ENCODE results near the gene PSMC2. TPM values are rescaled to one million over a fixed set of nuclear protein-coding genes. Genes with fewer than 3 reads are reported as not detected.

Gene PSMC2
- total RNA-seq, 1 experiment from 2014 or later = 128 TPM

GRCh38 chr7:103381280-103382031 is 34.0 kb downstream of the PSMC2 start:
- H3K4me1 ChIP-seq (ENCODE audit: insufficient read depth, low read length) = no peaks in the 10 kb centered on the region
- no peaks in the 10 kb centered on the region for H3K9me3 Mint-ChIP-seq
- H2BK5ac ChIP-seq (ENCODE audit: insufficient read length, low read length) = no peak overlapping the region
- no peaks in the 10 kb centered on the region for H3K27me3 ChIP-seq (ENCODE audit: insufficient read depth, low read length)
- peaks cover 3% of the 10 kb centered on the region; the same call in 1 of the 2 replicates for H3K27me3 Mint-ChIP-seq (ENCODE audit: low read depth)
- no peak overlapping the region for H4K8ac ChIP-seq (replicated peaks; ENCODE audit: insufficient read length, low read depth, low read length)
- no peak overlapping the region for H3K4me3 Mint-ChIP-seq
- no peak for TF ChIP-seq CTCF (conservative IDR thresholded peaks at IDR 0.05)
- H4K5ac ChIP-seq (ENCODE audit: insufficient read length, low read depth, low read length) = no peak overlapping the region
- no peaks in the 10 kb centered on the region for H3K79me1 ChIP-seq (ENCODE audit: insufficient read depth, low read depth, low read length, poor library complexity, severe bottlenecking)
- no peak overlapping the region for H2AFZ ChIP-seq (ENCODE audit: low read length)
- H3K27ac ChIP-seq (ENCODE audit: insufficient read length, low read depth, low read length) = no peak overlapping the region
- H3K4me1 Mint-ChIP-seq = no peaks in the 10 kb centered on the region
- no peak overlapping the region for H2BK20ac ChIP-seq (ENCODE audit: low read depth, low read length, poor library complexity, severe bottlenecking)
- no peaks in the 10 kb centered on the region for H3K23me2 ChIP-seq (ENCODE audit: insufficient read length, low read depth, low read length, poor library complexity, severe bottlenecking)
- no peak for DNase-seq
- H2BK15ac ChIP-seq (ENCODE audit: low read depth, low read length) = no peak overlapping the region
- H4K20me1 ChIP-seq (ENCODE audit: control insufficient read depth, insufficient read depth, insufficient read length) = no peaks in the 10 kb centered on the region
- no peak overlapping the region for H3K23ac ChIP-seq (ENCODE audit: insufficient read length, low read depth, low read length)
- H4K91ac ChIP-seq (ENCODE audit: insufficient read length, low read depth, low read length) = no peak overlapping the region
- H2AK5ac ChIP-seq (ENCODE audit: insufficient read length, low read length) = no peak overlapping the region
- no peak overlapping the region for H3T11ph ChIP-seq (ENCODE audit: low read length)
- no peaks in the 10 kb centered on the region for H3K79me2 ChIP-seq (ENCODE audit: insufficient read depth, low read length)
- no peak overlapping the region for H3K27ac Mint-ChIP-seq
- no peak overlapping the region for H3K4ac ChIP-seq (ENCODE audit: low read depth, low read length)
- no peak overlapping the region for H3K9ac ChIP-seq (ENCODE audit: extremely low read depth, insufficient read length, low read length)
- H2BK12ac ChIP-seq (ENCODE audit: insufficient read length, low read depth, low read length) = no peak overlapping the region
- H2BK120ac ChIP-seq (ENCODE audit: low read depth, low read length, poor library complexity, severe bottlenecking) = no peak overlapping the region
- WGBS (ENCODE audit: extremely low coverage, insufficient read length, low lambda C conversion rate) = 87% methylated on average over 2 of the region's 4 CpGs
- no peak overlapping the region for H3K56ac ChIP-seq (ENCODE audit: insufficient read length, low read depth, low read length)
- H3K9me3 ChIP-seq (ENCODE audit: control insufficient read depth, low read depth, low read length) = no peaks in the 10 kb centered on the region
- no peak overlapping the region for H3K14ac ChIP-seq (ENCODE audit: insufficient read depth, low read length)
- H3K36me3 Mint-ChIP-seq (ENCODE audit: insufficient read depth in 1 of 3, low read depth in 3 of 3) = no peaks in the 10 kb centered on the region
- H3K4me2 ChIP-seq (ENCODE audit: insufficient read depth, insufficient read length, low read length) = no peak overlapping the region
- H3K18ac ChIP-seq (ENCODE audit: insufficient read length, low read depth, low read length) = no peak overlapping the region
